GM12878 (cell line): ENCODE measurements around the gene PKD1L1.

Experiments
- CREB1 ChIP-seq: IDR thresholded peaks from 2 replicates; pipeline ENCODE4 v1.6.1; 2012; ENCODE audit warnings: low read depth, mild to moderate bottlenecking, inconsistent platforms
- EP300 ChIP-seq, 2 experiments: fragments of 150-350 bp in 1 of 2; IDR thresholded peaks; 2 replicates each; pipeline ENCODE4 v1.6.1; 2011 to 2012; ENCODE audit warnings: low read depth in 2 of 2, low read length in 2 of 2, borderline replicate concordance in 1 of 2, improper control_type of control experiment in 1 of 2, inconsistent platforms in 1 of 2; ENCODE audit not compliant: control insufficient read depth in 1 of 2
- EZH2 ChIP-seq: IDR thresholded peaks from 2 replicates; pipeline ENCODE4 v1.6.1; 2012; ENCODE audit warnings: low read depth, mild to moderate bottlenecking, control low read depth, inconsistent platforms, low read length, borderline replicate concordance; ENCODE audit not compliant: control insufficient read depth
- PML ChIP-seq: IDR thresholded peaks from 2 replicates; pipeline ENCODE4 v1.6.1; 2012; ENCODE audit warnings: low read length, inconsistent platforms
- POLR2A ChIP-seq: IDR thresholded peaks from 2 replicates; pipeline ENCODE4 v1.6.1; 2011; ENCODE audit warnings: low read depth, mild to moderate bottlenecking, low read length
- POLR2AphosphoS5 ChIP-seq: IDR thresholded peaks from 2 replicates; pipeline ENCODE4 v1.6.1; 2011; ENCODE audit warnings: mild to moderate bottlenecking, low read length, inconsistent platforms
- RCOR1 ChIP-seq: conservative IDR thresholded peaks from 2 replicates; pipeline ENCODE4 v1.6.1; 2012; ENCODE audit warnings: low read depth, low read length, improper control_type of control experiment
- RFX5 ChIP-seq: IDR thresholded peaks from 2 replicates; pipeline ENCODE4 v1.6.1; 2011; ENCODE audit warnings: low read depth, low read length, improper control_type of control experiment
- SMC3 ChIP-seq: IDR thresholded peaks from 2 replicates; pipeline ENCODE4 v1.6.1; 2011; ENCODE audit warnings: low read length, improper control_type of control experiment, borderline replicate concordance
- TAF1 ChIP-seq: IDR thresholded peaks from 2 replicates; pipeline ENCODE4 v1.6.1; 2011; ENCODE audit warnings: mild to moderate bottlenecking, low read depth, low read length, borderline replicate concordance
- YY1 ChIP-seq: IDR thresholded peaks from 2 replicates; pipeline ENCODE4 v1.6.1; 2011; ENCODE audit warnings: low read depth, mild to moderate bottlenecking, low read length
- ZNF24 ChIP-seq: fragments of 450-650 bp; IDR thresholded peaks from 2 replicates; pipeline ENCODE4 v1.6.1; 2017; ENCODE audit warnings: antibody characterized with exemption, mild to moderate bottlenecking
- TF ChIP-seq, protein P1 (sequence below): fragments of 450-650 bp; formaldehyde crosslinking; IDR thresholded peaks from 2 replicates; pipeline ENCODE4 v1.4.0; 2020; ENCODE audit warnings: mild to moderate bottlenecking, moderate library complexity
- TF ChIP-seq, protein P2 (sequence below), 3 experiments: IDR thresholded peaks in 2 of 3; conservative IDR thresholded peaks in 1 of 3; 2 replicates each; pipeline ENCODE4 v1.5.1; 2011; ENCODE audit warnings: low read depth in 3 of 3, low read length in 3 of 3, mild to moderate bottlenecking in 3 of 3, control low read depth in 2 of 3, moderate library complexity in 2 of 3, inconsistent platforms in 1 of 3, mixed read lengths in 1 of 3; ENCODE audit not compliant: control insufficient read depth in 2 of 3, insufficient read depth in 1 of 3; ENCODE audit errors: extremely low read depth in 1 of 3

DNA sequence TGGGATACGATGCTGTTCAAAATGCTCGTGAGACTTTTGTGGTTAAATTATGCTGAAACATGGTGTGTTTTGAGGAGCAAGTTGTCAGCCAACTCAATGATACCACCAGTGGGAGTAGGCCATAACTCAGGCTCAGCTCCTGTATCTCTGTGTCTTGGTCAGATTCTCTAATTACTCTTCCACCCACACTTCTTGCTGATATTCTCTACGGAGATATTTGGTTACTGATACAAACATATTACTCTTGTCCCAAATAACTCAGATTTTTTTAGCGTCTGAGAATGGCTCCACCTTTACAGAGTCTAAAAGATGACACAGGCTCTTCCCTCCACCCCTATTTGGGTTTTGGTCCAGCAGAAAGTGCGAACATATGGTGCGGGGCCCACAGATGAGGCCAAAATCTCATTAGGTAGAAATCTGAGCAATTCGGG lies 168.9 kb downstream of the PKD1L1 start:
- TF ChIP-seq SMC3, result no peak
- TF ChIP-seq RCOR1, result no peak
- TF ChIP-seq, protein P1, sequence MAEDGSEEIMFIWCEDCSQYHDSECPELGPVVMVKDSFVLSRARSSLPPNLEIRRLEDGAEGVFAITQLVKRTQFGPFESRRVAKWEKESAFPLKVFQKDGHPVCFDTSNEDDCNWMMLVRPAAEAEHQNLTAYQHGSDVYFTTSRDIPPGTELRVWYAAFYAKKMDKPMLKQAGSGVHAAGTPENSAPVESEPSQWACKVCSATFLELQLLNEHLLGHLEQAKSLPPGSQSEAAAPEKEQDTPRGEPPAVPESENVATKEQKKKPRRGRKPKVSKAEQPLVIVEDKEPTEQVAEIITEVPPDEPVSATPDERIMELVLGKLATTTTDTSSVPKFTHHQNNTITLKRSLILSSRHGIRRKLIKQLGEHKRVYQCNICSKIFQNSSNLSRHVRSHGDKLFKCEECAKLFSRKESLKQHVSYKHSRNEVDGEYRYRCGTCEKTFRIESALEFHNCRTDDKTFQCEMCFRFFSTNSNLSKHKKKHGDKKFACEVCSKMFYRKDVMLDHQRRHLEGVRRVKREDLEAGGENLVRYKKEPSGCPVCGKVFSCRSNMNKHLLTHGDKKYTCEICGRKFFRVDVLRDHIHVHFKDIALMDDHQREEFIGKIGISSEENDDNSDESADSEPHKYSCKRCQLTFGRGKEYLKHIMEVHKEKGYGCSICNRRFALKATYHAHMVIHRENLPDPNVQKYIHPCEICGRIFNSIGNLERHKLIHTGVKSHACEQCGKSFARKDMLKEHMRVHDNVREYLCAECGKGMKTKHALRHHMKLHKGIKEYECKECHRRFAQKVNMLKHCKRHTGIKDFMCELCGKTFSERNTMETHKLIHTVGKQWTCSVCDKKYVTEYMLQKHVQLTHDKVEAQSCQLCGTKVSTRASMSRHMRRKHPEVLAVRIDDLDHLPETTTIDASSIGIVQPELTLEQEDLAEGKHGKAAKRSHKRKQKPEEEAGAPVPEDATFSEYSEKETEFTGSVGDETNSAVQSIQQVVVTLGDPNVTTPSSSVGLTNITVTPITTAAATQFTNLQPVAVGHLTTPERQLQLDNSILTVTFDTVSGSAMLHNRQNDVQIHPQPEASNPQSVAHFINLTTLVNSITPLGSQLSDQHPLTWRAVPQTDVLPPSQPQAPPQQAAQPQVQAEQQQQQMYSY (CRISPR knock-in tag), result no peak
- no peak for TF ChIP-seq PML
- TF ChIP-seq, protein P2, sequence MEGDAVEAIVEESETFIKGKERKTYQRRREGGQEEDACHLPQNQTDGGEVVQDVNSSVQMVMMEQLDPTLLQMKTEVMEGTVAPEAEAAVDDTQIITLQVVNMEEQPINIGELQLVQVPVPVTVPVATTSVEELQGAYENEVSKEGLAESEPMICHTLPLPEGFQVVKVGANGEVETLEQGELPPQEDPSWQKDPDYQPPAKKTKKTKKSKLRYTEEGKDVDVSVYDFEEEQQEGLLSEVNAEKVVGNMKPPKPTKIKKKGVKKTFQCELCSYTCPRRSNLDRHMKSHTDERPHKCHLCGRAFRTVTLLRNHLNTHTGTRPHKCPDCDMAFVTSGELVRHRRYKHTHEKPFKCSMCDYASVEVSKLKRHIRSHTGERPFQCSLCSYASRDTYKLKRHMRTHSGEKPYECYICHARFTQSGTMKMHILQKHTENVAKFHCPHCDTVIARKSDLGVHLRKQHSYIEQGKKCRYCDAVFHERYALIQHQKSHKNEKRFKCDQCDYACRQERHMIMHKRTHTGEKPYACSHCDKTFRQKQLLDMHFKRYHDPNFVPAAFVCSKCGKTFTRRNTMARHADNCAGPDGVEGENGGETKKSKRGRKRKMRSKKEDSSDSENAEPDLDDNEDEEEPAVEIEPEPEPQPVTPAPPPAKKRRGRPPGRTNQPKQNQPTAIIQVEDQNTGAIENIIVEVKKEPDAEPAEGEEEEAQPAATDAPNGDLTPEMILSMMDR (IDR thresholded peaks at IDR 0.05 in 2 of 3, conservative IDR thresholded peaks at IDR 0.05 in 1 of 3; ENCODE audit: control insufficient read depth in 2 of 3, extremely low read depth in 1 of 3, insufficient read depth in 1 of 3, low read depth in 3 of 3, low read length in 3 of 3), result no peak
- TF ChIP-seq RFX5, result no peak
- TF ChIP-seq TAF1, result no peak
- TF ChIP-seq EP300 (IDR thresholded peaks at IDR 0.05; ENCODE audit: borderline replicate concordance in 1 of 2, control insufficient read depth in 1 of 2, low read depth in 2 of 2, low read length in 2 of 2), result no peak
- TF ChIP-seq YY1, result no peak
- TF ChIP-seq CREB1, result no peak
- no peak for TF ChIP-seq ZNF24
- TF ChIP-seq EZH2, result no peak
- no peak for TF ChIP-seq POLR2AphosphoS5
- no peak for TF ChIP-seq POLR2A
